ENCODE data around the gene PCDHB6. TPM values are rescaled to one million over a fixed set of nuclear protein-coding genes. Genes with fewer than 3 reads are reported as not detected.
"Not testable (repeated sequence)": the region's sequence is repeated elsewhere in the genome, so short reads cannot be mapped to it uniquely, and the experiment has no call there.

The PCDHB6 gene
- polyA plus RNA-seq, 6 donors from 2014 or later = not detected

DNA sequence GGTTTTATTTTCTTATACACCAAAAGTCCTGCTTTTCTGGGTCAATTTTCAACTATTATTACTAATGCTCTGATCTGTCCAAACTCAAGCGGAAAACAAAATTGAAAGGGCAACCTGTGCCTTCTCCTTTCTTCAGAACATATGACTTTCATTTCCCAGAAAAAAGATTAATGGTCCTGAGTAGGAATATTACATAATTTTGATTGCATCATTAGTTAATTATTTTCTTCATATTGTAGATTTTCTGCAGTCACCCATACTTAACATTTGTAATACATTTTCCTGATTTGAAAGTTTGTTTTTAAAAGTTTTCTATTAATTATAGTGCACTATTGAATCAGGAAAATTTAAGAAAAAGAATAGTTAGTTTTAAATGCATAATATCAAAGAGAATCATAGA lies 26.1 kb downstream of the PCDHB6 start:
- Mint-ChIP-seq H3K9me3 (peaks cover 0 to 36% (median 17%) of the 10 kb centered on the region in 7 donors), H3K27me3 (peaks cover 9 to 29% (median 14%) of the 10 kb centered on the region in 3 donors), H3K4me3 (no peak overlapping the region), H3K27ac (no peak overlapping the region), H3K4me1 (peaks cover 0 to 8% (median 4%) of the 10 kb centered on the region in 3 donors), H3K36me3 (peaks cover 0 to 5% of the 10 kb centered on the region in 2 donors)
- ATAC-seq (ENCODE audit: low read depth in 2 of 2) = no peak
- DNase-seq = no peak

DNA sequence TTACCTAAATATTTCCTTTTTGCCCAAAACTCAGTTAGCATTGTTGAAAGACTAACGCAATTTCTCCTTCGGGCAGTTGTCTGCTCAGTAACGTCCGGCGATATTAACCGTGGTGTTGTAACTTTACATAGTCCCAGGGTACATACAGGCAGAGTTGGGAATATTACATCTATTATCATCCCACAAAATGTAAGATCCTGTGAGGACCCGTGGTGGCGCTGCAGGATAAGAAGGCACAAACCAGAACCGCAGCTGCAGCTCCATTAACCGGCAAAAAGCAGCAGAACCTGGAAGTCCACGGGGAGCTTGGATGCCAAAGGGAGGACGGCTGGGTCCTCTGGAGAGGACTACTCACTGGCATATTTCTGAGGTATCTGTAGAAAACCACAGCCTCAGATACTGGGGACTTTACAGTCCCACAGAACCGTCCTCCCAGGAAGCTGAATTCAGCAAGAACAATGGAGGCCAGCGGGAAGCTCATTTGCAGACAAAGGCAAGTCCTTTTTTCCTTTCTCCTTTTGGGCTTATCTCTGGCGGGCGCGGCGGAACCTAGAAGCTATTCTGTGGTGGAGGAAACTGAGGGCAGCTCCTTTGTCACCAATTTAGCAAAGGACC lies 27.8 kb downstream of the PCDHB6 start, which contains the start of gene PCDHB8:
TSS of gene PCDHB8 (plus strand) at position 214 of the 615 bp plus-strand sequence. CDS start at position 459, 245 bp downstream.
- Mint-ChIP-seq H3K36me3 (peaks cover 7 to 13% of the 10 kb centered on the region in 2 donors), H3K27me3 (peaks cover 13 to 37% (median 17%) of the 10 kb centered on the region in 3 donors), H3K9me3 (peaks cover 1 to 42% (median 20%) of the 10 kb centered on the region in 7 donors)
- ATAC-seq (ENCODE audit: low read depth in 2 of 2); H3K4me1 Mint-ChIP-seq; DNase-seq; H3K4me3 Mint-ChIP-seq; H3K27ac Mint-ChIP-seq: not testable (repeated sequence)

DNA sequence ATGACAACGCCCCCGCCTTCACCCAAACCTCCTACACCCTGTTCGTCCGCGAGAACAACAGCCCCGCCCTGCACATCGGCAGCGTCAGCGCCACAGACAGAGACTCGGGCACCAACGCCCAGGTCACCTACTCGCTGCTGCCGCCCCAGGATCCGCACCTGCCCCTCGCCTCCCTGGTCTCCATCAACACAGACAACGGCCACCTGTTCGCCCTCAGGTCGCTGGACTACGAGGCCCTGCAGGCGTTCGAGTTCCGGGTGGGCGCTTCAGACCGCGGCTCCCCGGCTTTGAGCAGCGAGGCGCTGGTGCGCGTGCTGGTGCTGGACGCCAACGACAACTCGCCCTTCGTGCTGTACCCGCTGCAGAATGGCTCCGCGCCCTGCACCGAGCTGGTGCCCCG lies 29.5 kb downstream of the PCDHB6 start:
- DNase-seq; ATAC-seq (ENCODE audit: low read depth in 2 of 2); H3K4me1 Mint-ChIP-seq; H3K27ac Mint-ChIP-seq; H3K4me3 Mint-ChIP-seq: not testable (repeated sequence)
- H3K27me3 Mint-ChIP-seq = peaks cover 18 to 32% (median 25%) of the 10 kb centered on the region in 3 donors
- H3K9me3 Mint-ChIP-seq = peaks cover 5 to 38% (median 22%) of the 10 kb centered on the region in 7 donors
- peaks cover 8 to 17% of the 10 kb centered on the region in 2 donors for H3K36me3 Mint-ChIP-seq

DNA sequence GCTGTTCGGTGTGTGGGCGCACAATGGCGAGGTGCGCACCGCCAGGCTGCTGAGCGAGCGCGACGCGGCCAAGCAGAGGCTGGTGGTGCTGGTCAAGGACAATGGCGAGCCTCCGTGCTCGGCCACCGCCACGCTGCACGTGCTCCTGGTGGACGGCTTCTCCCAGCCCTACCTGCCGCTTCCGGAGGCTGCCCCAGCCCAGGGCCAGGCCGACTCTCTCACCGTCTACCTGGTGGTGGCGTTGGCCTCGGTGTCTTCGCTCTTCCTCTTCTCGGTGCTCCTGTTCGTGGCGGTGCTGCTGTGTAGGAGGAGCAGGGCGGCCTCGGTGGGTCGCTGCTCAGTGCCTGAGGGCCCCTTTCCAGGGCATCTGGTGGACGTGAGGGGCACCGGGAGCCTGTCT lies 30.0 kb downstream of the PCDHB6 start:
- H3K9me3 Mint-ChIP-seq = peaks cover 5 to 41% (median 25%) of the 10 kb centered on the region in 7 donors
- peak overlapping the region in 1 of 6 donors; percentile 89 for H3K27ac Mint-ChIP-seq
- peaks cover 16 to 37% (median 30%) of the 10 kb centered on the region in 3 donors for H3K27me3 Mint-ChIP-seq
- H3K36me3 Mint-ChIP-seq = peaks cover 11 to 17% of the 10 kb centered on the region in 2 donors
- H3K4me1 Mint-ChIP-seq; H3K4me3 Mint-ChIP-seq; DNase-seq; ATAC-seq (ENCODE audit: low read depth in 2 of 2): not testable (repeated sequence)

DNA sequence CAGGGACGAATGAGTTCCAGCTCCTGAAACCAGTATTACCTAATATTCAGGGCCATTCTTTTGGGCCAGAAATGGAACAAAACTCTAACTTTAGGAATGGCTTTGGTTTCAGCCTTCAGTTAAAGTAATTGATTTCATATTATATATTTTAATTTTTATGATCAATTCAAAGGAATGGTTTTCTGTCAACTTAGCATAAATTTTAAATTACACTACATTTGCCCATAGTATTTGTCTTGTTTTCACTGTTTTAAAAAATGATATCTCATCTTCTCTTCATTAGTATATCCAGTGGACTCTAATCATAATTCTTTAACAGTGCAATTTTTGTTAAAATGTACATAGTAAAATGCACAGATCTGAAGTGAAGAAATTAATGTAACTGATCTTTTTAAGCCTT lies 30.5 kb downstream of the PCDHB6 start:
- peaks cover 12 to 40% (median 33%) of the 10 kb centered on the region in 3 donors for H3K27me3 Mint-ChIP-seq
- peaks cover 5 to 42% (median 26%) of the 10 kb centered on the region in 7 donors for H3K9me3 Mint-ChIP-seq
- peaks cover 14 to 17% of the 10 kb centered on the region in 2 donors for H3K36me3 Mint-ChIP-seq
- no peak for DNase-seq
- no peak for ATAC-seq (ENCODE audit: low read depth in 2 of 2)
- H3K27ac Mint-ChIP-seq = peak overlapping the region in 1 of 6 donors; percentile 89
- peaks cover 0 to 4% (median 0%) of the 10 kb centered on the region in 3 donors for H3K4me1 Mint-ChIP-seq
- no peak overlapping the region for H3K4me3 Mint-ChIP-seq

DNA sequence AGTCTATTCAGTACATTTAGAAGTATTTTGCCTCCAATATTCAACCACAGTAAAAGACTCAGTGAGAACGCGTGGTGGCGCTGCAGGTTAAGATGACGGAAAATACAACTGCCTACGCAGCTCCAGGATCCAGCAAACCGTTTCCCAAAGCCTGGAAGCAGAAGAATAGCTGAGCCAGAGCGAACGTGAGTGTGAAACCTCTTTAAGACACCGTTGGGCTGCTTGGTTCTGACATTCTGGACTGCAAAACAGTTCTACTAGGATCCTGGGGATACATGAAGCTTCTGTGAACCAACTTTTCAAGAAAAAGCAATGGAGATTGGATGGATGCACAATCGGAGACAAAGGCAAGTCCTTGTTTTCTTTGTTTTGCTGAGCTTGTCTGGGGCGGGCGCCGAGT lies 32.4 kb downstream of the PCDHB6 start, which contains the start of gene PCDHB16:
TSS of gene PCDHB16 (plus strand) at position 140 of the 400 bp plus-strand sequence. CDS start at position 313, 173 bp downstream.
- Mint-ChIP-seq H3K4me1 (peaks cover 5 to 8% (median 5%) of the 10 kb centered on the region in 3 donors), H3K4me3 (no peak within 1 kb of the TSS), H3K27me3 (peaks cover 27 to 56% (median 44%) of the 10 kb centered on the region in 3 donors), H3K27ac (peak within 1 kb of the TSS in 1 of 6 donors; percentile 15), H3K9me3 (peaks cover 8 to 54% (median 35%) of the 10 kb centered on the region in 7 donors), H3K36me3 (peaks cover 22 to 28% of the 10 kb centered on the region in 2 donors)
- DNase-seq (no peak), ATAC-seq (ENCODE audit: low read depth in 2 of 2) (no peak)

DNA sequence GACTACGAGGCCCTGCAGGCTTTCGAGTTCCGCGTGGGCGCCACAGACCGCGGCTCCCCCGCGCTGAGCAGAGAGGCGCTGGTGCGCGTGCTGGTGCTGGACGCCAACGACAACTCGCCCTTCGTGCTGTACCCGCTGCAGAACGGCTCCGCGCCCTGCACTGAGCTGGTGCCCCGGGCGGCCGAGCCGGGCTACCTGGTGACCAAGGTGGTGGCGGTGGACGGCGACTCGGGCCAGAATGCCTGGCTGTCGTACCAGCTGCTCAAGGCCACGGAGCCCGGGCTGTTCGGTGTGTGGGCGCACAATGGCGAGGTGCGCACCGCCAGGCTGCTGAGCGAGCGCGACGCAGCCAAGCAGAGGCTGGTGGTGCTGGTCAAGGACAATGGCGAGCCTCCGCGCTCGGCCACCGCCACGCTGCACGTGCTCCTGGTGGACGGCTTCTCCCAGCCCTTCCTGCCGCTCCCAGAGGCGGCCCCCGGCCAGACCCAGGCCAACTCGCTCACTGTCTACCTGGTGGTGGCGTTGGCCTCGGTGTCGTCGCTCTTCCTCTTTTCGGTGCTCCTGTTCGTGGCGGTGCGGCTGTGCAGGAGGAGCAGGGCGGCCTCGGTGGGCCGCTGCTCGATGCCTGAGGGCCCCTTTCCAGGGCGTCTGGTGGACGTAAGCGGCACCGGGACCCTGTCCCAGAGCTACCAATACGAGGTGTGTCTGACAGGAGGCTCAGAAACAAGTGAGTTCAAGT lies 34.4 kb downstream of the PCDHB6 start:
- H3K27ac Mint-ChIP-seq = peak overlapping the region in 1 of 6 donors; percentile 73

DNA sequence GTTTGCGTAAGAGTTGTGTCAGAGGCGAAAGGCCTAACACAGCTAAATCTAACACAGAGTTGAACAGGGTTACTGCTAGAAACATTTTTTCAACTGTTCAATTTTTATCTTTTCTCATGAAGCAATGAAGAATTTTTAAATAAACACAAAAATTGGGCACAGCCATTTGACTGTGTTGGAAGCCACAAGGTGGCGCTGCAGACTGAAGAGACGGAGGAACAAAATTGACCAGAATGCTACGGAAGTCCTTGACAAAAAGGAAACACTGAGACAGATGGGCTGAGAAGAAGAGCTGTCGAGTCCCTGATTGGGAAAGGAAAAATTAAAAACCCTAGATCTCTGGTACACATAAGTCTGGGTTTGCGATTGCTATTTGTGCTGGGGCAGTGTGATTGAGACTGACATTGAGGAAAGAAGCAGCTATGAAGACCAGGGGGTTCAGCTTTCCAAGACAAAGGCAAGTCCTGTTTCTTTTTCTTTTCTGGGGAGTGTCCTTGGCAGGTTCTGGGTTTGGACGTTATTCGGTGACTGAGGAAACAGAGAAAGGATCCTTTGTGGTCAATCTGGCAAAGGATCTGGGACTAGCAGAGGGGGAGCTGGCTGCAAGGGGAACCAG lies 37.1 kb downstream of the PCDHB6 start, which contains the start of gene PCDHB9:
TSS of gene PCDHB9 (plus strand) at position 265 of the 616 bp plus-strand sequence. CDS start at position 423, 158 bp downstream.
- DNase-seq = peak; percentile 6
- Mint-ChIP-seq H3K27me3 (peaks cover 42 to 78% (median 57%) of the 10 kb centered on the region in 3 donors), H3K9me3 (peaks cover 8 to 75% (median 46%) of the 10 kb centered on the region in 7 donors), H3K27ac (peak within 1 kb of the TSS in 1 of 6 donors; percentile 2), H3K36me3 (peaks cover 26 to 43% of the 10 kb centered on the region in 2 donors), H3K4me3 (peak within 1 kb of the TSS in 5 of 8 donors; percentile 10 to 50 (median 42)), H3K4me1 (peaks cover 5 to 9% (median 5%) of the 10 kb centered on the region in 3 donors)
- no peak for ATAC-seq (ENCODE audit: low read depth in 2 of 2)

More for the DNA sequence above, 34.4 kb downstream of the PCDHB6 start:
- H3K4me1 Mint-ChIP-seq; DNase-seq; ATAC-seq (ENCODE audit: low read depth in 2 of 2): not testable (repeated sequence)
- Mint-ChIP-seq H3K4me3 (peak overlapping the region in 2 of 8 donors; percentile 17 to 30), H3K27me3 (peaks cover 32 to 71% (median 57%) of the 10 kb centered on the region in 3 donors), H3K9me3 (peaks cover 10 to 68% (median 44%) of the 10 kb centered on the region in 7 donors), H3K36me3 (peaks cover 26 to 36% of the 10 kb centered on the region in 2 donors)

DNA sequence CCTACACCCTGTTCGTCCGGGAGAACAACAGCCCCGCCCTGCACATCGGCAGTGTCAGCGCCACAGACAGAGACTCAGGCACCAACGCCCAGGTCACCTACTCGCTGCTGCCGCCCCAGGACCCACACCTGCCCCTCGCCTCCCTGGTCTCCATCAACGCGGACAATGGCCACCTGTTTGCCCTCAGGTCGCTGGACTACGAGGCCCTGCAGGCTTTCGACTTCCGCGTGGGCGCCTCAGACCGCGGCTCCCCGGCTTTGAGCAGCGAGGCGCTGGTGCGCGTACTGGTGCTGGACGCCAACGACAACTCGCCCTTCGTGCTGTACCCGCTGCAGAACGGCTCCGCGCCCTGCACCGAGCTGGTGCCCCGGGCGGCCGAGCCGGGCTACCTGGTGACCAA lies 38.8 kb downstream of the PCDHB6 start:
- H3K27me3 Mint-ChIP-seq = peaks cover 35 to 78% (median 46%) of the 10 kb centered on the region in 3 donors
- not testable (repeated sequence) for H3K4me3 Mint-ChIP-seq; H3K4me1 Mint-ChIP-seq; ATAC-seq (ENCODE audit: low read depth in 2 of 2); DNase-seq; H3K27ac Mint-ChIP-seq
- H3K36me3 Mint-ChIP-seq = peaks cover 18 to 43% of the 10 kb centered on the region in 2 donors
- H3K9me3 Mint-ChIP-seq = peaks cover 7 to 74% (median 46%) of the 10 kb centered on the region in 7 donors

DNA sequence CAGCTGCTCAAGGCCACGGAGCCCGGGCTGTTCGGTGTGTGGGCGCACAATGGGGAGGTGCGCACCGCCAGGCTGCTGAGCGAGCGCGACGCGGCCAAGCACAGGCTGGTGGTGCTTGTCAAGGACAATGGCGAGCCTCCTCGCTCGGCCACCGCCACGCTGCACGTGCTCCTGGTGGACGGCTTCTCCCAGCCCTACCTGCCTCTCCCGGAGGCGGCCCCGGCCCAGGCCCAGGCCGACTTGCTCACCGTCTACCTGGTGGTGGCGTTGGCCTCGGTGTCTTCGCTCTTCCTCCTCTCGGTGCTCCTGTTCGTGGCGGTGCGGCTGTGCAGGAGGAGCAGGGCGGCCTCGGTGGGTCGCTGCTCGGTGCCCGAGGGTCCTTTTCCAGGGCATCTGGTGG lies 39.3 kb downstream of the PCDHB6 start:
- DNase-seq; H3K4me3 Mint-ChIP-seq; H3K4me1 Mint-ChIP-seq; ATAC-seq (ENCODE audit: low read depth in 2 of 2): not testable (repeated sequence)
- Mint-ChIP-seq H3K9me3 (peaks cover 7 to 74% (median 46%) of the 10 kb centered on the region in 7 donors), H3K27ac (peak overlapping the region in 1 of 6 donors; percentile 59), H3K36me3 (peaks cover 18 to 43% of the 10 kb centered on the region in 2 donors), H3K27me3 (peaks cover 35 to 77% (median 46%) of the 10 kb centered on the region in 3 donors)

DNA sequence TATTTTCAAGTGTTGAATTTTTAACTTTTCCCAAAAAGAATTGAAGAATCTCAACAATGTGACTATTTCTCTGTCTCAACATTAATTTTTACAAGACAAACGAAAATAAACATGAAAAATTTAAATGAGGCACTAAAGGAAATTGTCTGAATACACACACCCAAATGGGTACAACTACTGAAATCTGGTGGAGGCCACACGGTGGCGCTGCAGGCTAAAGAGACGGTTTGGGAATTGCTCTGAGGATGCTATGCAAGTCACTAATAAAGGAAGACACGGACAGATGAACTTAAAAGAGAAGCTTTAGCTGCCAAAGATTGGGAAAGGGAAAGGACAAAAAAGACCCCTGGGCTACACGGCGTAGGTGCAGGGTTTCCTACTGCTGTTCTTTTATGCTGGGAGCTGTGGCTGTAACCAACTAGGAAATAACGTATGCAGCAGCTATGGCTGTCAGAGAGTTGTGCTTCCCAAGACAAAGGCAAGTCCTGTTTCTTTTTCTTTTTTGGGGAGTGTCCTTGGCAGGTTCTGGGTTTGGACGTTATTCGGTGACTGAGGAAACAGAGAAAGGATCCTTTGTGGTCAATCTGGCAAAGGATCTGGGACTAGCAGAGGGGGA lies 42.4 kb downstream of the PCDHB6 start, which contains the start of gene PCDHB10:
TSS of gene PCDHB10 (plus strand) at position 244 of the 616 bp plus-strand sequence. CDS start at position 444, 200 bp downstream.
- ATAC-seq (ENCODE audit: low read depth in 2 of 2) (no peak), DNase-seq (no peak)
- H3K27me3 Mint-ChIP-seq = peaks cover 23 to 53% (median 28%) of the 10 kb centered on the region in 3 donors
- no peak within 1 kb of the TSS for H3K27ac Mint-ChIP-seq
- H3K4me1 Mint-ChIP-seq = peaks cover 0 to 2% (median 0%) of the 10 kb centered on the region in 3 donors
- peak within 1 kb of the TSS in 2 of 8 donors; percentile 8 to 45 for H3K4me3 Mint-ChIP-seq
- H3K36me3 Mint-ChIP-seq = peaks cover 12 to 44% of the 10 kb centered on the region in 2 donors
- H3K9me3 Mint-ChIP-seq = peaks cover 7 to 78% (median 55%) of the 10 kb centered on the region in 7 donors

DNA sequence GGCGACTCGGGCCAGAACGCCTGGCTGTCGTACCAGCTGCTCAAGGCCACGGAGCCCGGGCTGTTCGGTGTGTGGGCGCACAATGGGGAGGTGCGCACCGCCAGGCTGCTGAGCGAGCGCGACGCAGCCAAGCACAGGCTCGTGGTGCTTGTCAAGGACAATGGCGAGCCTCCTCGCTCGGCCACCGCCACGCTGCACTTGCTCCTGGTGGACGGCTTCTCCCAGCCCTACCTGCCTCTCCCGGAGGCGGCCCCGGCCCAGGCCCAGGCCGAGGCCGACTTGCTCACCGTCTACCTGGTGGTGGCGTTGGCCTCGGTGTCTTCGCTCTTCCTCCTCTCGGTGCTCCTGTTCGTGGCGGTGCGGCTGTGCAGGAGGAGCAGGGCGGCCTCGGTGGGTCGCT lies 44.5 kb downstream of the PCDHB6 start:
- not testable (repeated sequence) for H3K27ac Mint-ChIP-seq; H3K4me1 Mint-ChIP-seq; ATAC-seq (ENCODE audit: low read depth in 2 of 2); DNase-seq; H3K4me3 Mint-ChIP-seq
- Mint-ChIP-seq H3K36me3 (peaks cover 14 to 48% of the 10 kb centered on the region in 2 donors), H3K9me3 (peaks cover 8 to 85% (median 48%) of the 10 kb centered on the region in 7 donors), H3K27me3 (peaks cover 22 to 58% (median 33%) of the 10 kb centered on the region in 3 donors)

Measured in naive B cell (primary cell).